Neural cell (in vitro differentiated cells): ENCODE data around the gene FDXACB1. TPM values are rescaled to one million over a fixed set of nuclear protein-coding genes. Genes with fewer than 3 reads are reported as not detected.

Experiments
- H2AFZ ChIP-seq: fragments of 200-600, 300-800 bp; sonication (generic), shearing (Covaris generic); 2 replicates; pipeline ENCODE4 v1.6.0; 2014; ENCODE audit warnings: low read depth, mild to moderate bottlenecking, antibody characterized with exemption, low read length, moderate library complexity
- H3F3A ChIP-seq: fragments of 200-600 bp; shearing (Covaris generic); 2 replicates; pipeline ENCODE4 v1.6.1; 2016; ENCODE audit warnings: mild to moderate bottlenecking, moderate library complexity, mixed read lengths, antibody characterized with exemption, low read length; ENCODE audit not compliant: insufficient read depth, poor library complexity, severe bottlenecking
- H3K27ac ChIP-seq: fragments of 200-600, 300-800 bp; sonication (generic), shearing (Covaris generic); 2 replicates; pipeline ENCODE4 v1.5.1; 2014; ENCODE audit warnings: mild to moderate bottlenecking, low read length, moderate library complexity
- H3K27me3 ChIP-seq: fragments of 300-800, 200-600 bp; sonication (generic), shearing (Covaris generic); 2 replicates; pipeline ENCODE4 v1.6.0; 2014; ENCODE audit warnings: mild to moderate bottlenecking, low read depth, low read length, moderate library complexity; ENCODE audit not compliant: insufficient read depth
- H3K36me3 ChIP-seq: fragments of 300-800, 200-600 bp; sonication (generic), shearing (Covaris generic); 2 replicates; pipeline ENCODE4 v1.5.1; 2014; ENCODE audit warnings: mild to moderate bottlenecking, antibody characterized with exemption, low read length, moderate library complexity; ENCODE audit not compliant: insufficient read depth
- H3K4me2 ChIP-seq: fragments of 300-800, 200-600 bp; sonication (generic), shearing (Covaris generic); 2 replicates; pipeline ENCODE4 v1.6.0; 2014; ENCODE audit warnings: mild to moderate bottlenecking, low read length
- H3K4me3 ChIP-seq: fragments of 300-800, 200-600 bp; sonication (generic), shearing (Covaris generic); 2 replicates; pipeline ENCODE4 v1.5.1; 2014; ENCODE audit warnings: mild to moderate bottlenecking, low read length, moderate library complexity
- H3K79me2 ChIP-seq: fragments of 200-600 bp; shearing (Covaris generic); replicated peaks from 2 replicates; pipeline ENCODE4 v1.6.0; 2014; ENCODE audit warnings: mild to moderate bottlenecking, low read length, moderate library complexity; ENCODE audit not compliant: insufficient read depth
- H3K9ac ChIP-seq: fragments of 300-800, 200-600 bp; sonication (generic), shearing (Covaris generic); 2 replicates; pipeline ENCODE4 v1.6.1; 2016; ENCODE audit warnings: mild to moderate bottlenecking, low read length, mixed read lengths
- H3K9me2 ChIP-seq: fragments of 200-600 bp; shearing (Covaris generic); 2 replicates; pipeline ENCODE4 v1.6.1; 2016; ENCODE audit warnings: mild to moderate bottlenecking, low read length, mixed read lengths; ENCODE audit not compliant: insufficient read depth
- H3K9me3 ChIP-seq: fragments of 200-600, 300-800 bp; sonication (generic), shearing (Covaris generic); 2 replicates; pipeline ENCODE4 v1.6.1; 2016; ENCODE audit warnings: mild to moderate bottlenecking, mixed run types, low read length, moderate library complexity, mixed read lengths
- H4K20me1 ChIP-seq: fragments of 200-600 bp; shearing (Covaris generic); 2 replicates; pipeline ENCODE4 v1.6.1; 2016; ENCODE audit warnings: mild to moderate bottlenecking, mixed run types; ENCODE audit not compliant: insufficient read depth
- CTCF ChIP-seq: fragments of 450-650 bp; IDR thresholded peaks from 2 replicates; pipeline ENCODE4 v1.5.1; 2014; ENCODE audit warnings: antibody characterized with exemption, mild to moderate bottlenecking, moderate library complexity; ENCODE audit not compliant: poor library complexity, severe bottlenecking
- EP300 ChIP-seq: fragments of 450-650 bp; conservative IDR thresholded peaks from 2 replicates; pipeline ENCODE4 v1.6.1; 2014; ENCODE audit warnings: antibody characterized with exemption, mild to moderate bottlenecking, moderate library complexity; ENCODE audit not compliant: poor library complexity, severe bottlenecking
- EZH2 ChIP-seq: fragments of 200-600, 300-800 bp; shearing (Covaris generic), sonication (generic); IDR thresholded peaks from 2 replicates; pipeline ENCODE4 v1.6.1; 2014; ENCODE audit warnings: antibody characterized with exemption, low read length, borderline replicate concordance, mild to moderate bottlenecking; ENCODE audit not compliant: insufficient read depth, poor library complexity, severe bottlenecking
- MXI1 ChIP-seq: fragments of 450-650 bp; conservative IDR thresholded peaks from 2 replicates; pipeline ENCODE4 v1.6.1; 2014; ENCODE audit warnings: antibody characterized with exemption, mild to moderate bottlenecking; ENCODE audit not compliant: poor library complexity, severe bottlenecking
- POLR2AphosphoS5 ChIP-seq: IDR thresholded peaks from 2 replicates; pipeline ENCODE4 v1.6.1; 2012
- RAD21 ChIP-seq: fragments of 450-650 bp; conservative IDR thresholded peaks from 2 replicates; pipeline ENCODE4 v1.6.1; 2014; ENCODE audit warnings: antibody characterized with exemption, mild to moderate bottlenecking, moderate library complexity
- REST ChIP-seq: IDR thresholded peaks from 2 replicates; pipeline ENCODE4 v1.6.1; 2012; ENCODE audit warnings: borderline replicate concordance
- SMC3 ChIP-seq: fragments of 450-650 bp; conservative IDR thresholded peaks from 2 replicates; pipeline ENCODE4 v1.6.1; 2014; ENCODE audit warnings: antibody characterized with exemption, mild to moderate bottlenecking, moderate library complexity; ENCODE audit not compliant: poor library complexity
- TAF1 ChIP-seq: IDR thresholded peaks from 2 replicates; pipeline ENCODE4 v1.6.1; 2012; ENCODE audit warnings: low read depth
- polyA plus RNA-seq: library from polyadenylated mRNA; depleted of rRNA; stranded (reverse); fragments of >200 nt; gene quantifications from 2 replicates; pipeline ENCODE4 v1.2.3, GENCODE V29; 2014

The FDXACB1 gene
- polyA plus RNA-seq, 1 donor from 2014 or later = 3.1 TPM

- TF ChIP-seq EZH2 = no peak
- no peak for TF ChIP-seq SMC3
- TF ChIP-seq MXI1 = no peak
- no peak for TF ChIP-seq POLR2AphosphoS5
- TF ChIP-seq TAF1 = no peak
- TF ChIP-seq REST = no peak
- TF ChIP-seq CTCF = no peak
- TF ChIP-seq EP300 = no peak
- no peak for TF ChIP-seq RAD21
- Histone ChIP-seq H3K4me2 (no peak overlapping the region), H2AFZ (no peak overlapping the region), H3K79me2 (no peaks in the 10 kb centered on the region), H3K36me3 (no peaks in the 10 kb centered on the region), H3K9me3 (no peaks in the 10 kb centered on the region), H4K20me1 (no peaks in the 10 kb centered on the region), H3F3A (no peaks in the 10 kb centered on the region), H3K9ac (no peak overlapping the region), H3K27ac (no peak overlapping the region), H3K4me3 (no peak overlapping the region), H3K27me3 (no peaks in the 10 kb centered on the region), H3K9me2 (no peaks in the 10 kb centered on the region)
Observed at GRCh38 chr11:111840143-111840542, 38.8 kb downstream of the FDXACB1 start.

- Histone ChIP-seq H3F3A (no peaks in the 10 kb centered on the region), H3K27ac (no peak overlapping the region), H3K9me3 (no peaks in the 10 kb centered on the region), H2AFZ (no peak overlapping the region), H3K4me2 (no peak overlapping the region), H4K20me1 (no peaks in the 10 kb centered on the region), H3K27me3 (no peaks in the 10 kb centered on the region), H3K36me3 (no peaks in the 10 kb centered on the region), H3K4me3 (no peak overlapping the region), H3K9ac (no peak overlapping the region), H3K79me2 (no peaks in the 10 kb centered on the region), H3K9me2 (no peaks in the 10 kb centered on the region)
- TF ChIP-seq TAF1 (no peak), POLR2AphosphoS5 (no peak), MXI1 (no peak), EZH2 (no peak), CTCF (no peak), EP300 (no peak), REST (no peak), SMC3 (no peak), RAD21 (no peak)
Observed at GRCh38 chr11:111838054-111838453, 40.9 kb downstream of the FDXACB1 start.
